ENCODE results near the gene KIAA1549.

Gene KIAA1549

GRCh38 chr7:138974675-138975292, 6.4 kb downstream of the KIAA1549 start:
- peak; percentile 8 for DNase-seq

- no peak for DNase-seq
These were observed 7.1 kb downstream of the KIAA1549 start for GRCh38 chr7:138974103-138974502.

GRCh38 chr7:138970952-138971351, 10.2 kb downstream of the KIAA1549 start:
- DNase-seq, result no peak

GRCh38 chr7:138970446-138970845, 10.7 kb downstream of the KIAA1549 start:
- DNase-seq, result peak; percentile 3

- no peak for DNase-seq
These were observed 14.0 kb downstream of the KIAA1549 start for GRCh38 chr7:138967159-138967558.

GRCh38 chr7:138964624-138965436, 16.4 kb downstream of the KIAA1549 start:
- DNase-seq, result no peak

GRCh38 chr7:138963675-138964074, 17.5 kb downstream of the KIAA1549 start:
- DNase-seq, result no peak

GRCh38 chr7:138962561-138963270, 18.5 kb downstream of the KIAA1549 start:
- no peak for DNase-seq

GRCh38 chr7:138961159-138961558, 20.0 kb downstream of the KIAA1549 start:
- DNase-seq, result no peak

- DNase-seq, result no peak
These were observed 22.7 kb downstream of the KIAA1549 start for GRCh38 chr7:138958391-138958956.

GRCh38 chr7:138957753-138958390, 23.3 kb downstream of the KIAA1549 start:
- DNase-seq, result no peak

GRCh38 chr7:138957217-138957616, 24.0 kb downstream of the KIAA1549 start:
- DNase-seq, result no peak

GRCh38 chr7:138954545-138955475, 26.4 kb downstream of the KIAA1549 start:
- DNase-seq, result no peak

- no peak for DNase-seq
These were observed 28.4 kb downstream of the KIAA1549 start for GRCh38 chr7:138952791-138953190.

GRCh38 chr7:138951953-138952352, 29.2 kb downstream of the KIAA1549 start:
- no peak for DNase-seq

GRCh38 chr7:138949421-138950088, 31.6 kb downstream of the KIAA1549 start:
- DNase-seq, result no peak

GRCh38 chr7:138948403-138948802, 32.8 kb downstream of the KIAA1549 start:
- no peak for DNase-seq

- no peak for DNase-seq
These were observed 35.4 kb downstream of the KIAA1549 start for GRCh38 chr7:138945821-138946220.

- peak; percentile 52 for DNase-seq
These were observed 36.0 kb downstream of the KIAA1549 start for GRCh38 chr7:138945154-138945553.

GRCh38 chr7:138944592-138944991, 36.6 kb downstream of the KIAA1549 start:
- DNase-seq, result no peak

- no peak for DNase-seq
These were observed 38.1 kb downstream of the KIAA1549 start for GRCh38 chr7:138943061-138943460.
